ENCODE measurements around the gene KLF5.

KLF5 gene

DNA sequence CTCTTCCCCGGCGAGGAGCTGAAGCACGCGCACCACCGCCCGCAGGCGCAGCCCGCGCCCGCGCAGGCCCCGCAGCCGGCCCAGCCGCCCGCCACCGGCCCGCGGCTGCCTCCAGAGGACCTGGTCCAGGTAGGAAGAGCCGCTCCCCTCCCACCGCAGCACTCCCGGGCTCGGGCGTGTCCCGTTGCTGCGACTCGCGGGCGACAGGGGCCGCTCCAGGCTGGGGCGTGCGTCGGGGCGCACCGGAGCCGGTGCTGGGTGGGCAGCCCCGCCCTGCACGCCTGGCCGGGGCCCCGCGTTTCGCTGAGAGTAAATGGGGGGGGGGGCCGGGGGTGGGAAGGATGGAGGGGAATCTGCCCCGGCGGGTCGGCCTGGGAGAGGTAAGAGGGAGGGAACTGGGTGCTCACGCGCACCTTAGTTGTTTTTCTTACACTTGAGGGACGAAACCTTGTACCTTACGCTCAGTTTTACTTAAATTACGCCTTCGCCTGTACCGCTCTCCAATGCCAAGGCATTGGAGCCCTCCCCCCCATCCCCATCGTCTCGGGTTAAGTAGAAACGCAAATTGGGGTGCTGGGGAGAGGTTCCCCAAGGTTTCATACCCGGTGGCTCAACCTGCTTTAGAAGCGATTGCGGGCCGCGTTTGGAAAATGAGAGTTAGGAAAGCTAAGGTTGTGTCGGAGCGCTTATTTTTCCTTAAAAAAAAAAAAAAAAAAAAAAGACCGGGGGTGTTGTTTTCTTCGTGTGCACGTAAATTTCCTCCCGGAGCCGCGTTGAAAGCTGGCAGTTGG lies 850 bp downstream of the KLF5 start:
- no CpG with 5 or more reads among the region's 68 CpGs for WGBS (ENCODE audit: extremely low coverage, insufficient coverage, insufficient read length)
- peak overlapping the region; percentile 80 for H2BK120ac ChIP-seq (ENCODE audit: insufficient read depth, low read length, poor library complexity)
- DNase-seq: peak; percentile 42 to 64

DNA sequence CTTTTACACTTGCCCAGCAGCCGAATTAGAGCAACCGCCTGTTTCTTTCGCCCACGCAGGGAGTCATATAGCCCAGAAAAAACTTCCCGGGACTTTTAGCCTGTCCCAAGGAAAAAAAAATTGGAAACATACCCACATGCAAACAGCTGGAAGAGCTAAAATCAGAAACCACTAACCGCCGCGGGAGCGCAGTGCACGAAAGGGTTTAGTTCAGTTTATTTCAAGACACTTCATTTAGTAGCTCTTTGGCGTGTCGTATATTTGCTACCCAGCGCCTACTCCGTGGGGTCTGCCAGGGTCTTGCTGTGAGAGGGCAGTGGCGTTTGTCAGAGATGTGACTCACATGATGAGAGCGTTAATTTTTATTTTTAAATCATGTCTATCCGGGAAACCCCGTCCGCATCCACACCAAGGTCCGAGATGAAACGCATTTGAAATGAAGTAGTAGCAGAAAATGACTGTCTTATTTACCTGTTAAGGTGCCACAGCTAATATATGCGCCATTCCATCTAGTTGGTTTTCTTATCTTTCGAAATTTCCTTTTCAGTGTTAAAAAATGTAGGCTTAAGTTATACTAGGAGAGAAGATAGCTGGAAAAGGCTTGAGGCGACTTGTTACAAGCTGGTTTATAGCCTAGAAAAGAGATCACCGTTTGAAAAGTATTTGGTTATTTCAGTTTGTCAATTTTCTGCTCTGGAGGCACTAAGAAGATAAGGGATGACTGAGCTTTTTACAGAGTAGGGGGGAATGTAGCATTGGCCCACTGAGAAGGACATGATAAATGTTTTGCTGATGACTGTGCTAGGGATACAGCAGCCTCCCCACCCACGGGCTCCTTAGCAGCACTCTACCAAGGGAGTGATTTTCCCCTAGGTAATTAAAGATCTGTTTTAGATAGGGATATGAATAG lies 1.7 kb downstream of the KLF5 start:
- WGBS (ENCODE audit: extremely low coverage, insufficient coverage, insufficient read length): no CpG with 5 or more reads among the region's 26 CpGs
- H3K4me1 ChIP-seq (ENCODE audit: control insufficient read depth in 1 of 2, insufficient read depth in 2 of 2, low read length in 2 of 2): peaks cover 0 to 8% of the 10 kb centered on the region in 2 experiments
- H3K9ac ChIP-seq (ENCODE audit: low read length): peak overlapping the region; percentile 75
- H3K27ac ChIP-seq (ENCODE audit: low read depth, low read length): no peak overlapping the region
- no peaks in the 10 kb centered on the region for H3K27me3 ChIP-seq (ENCODE audit: insufficient read depth, low read length)
- peaks cover 10% of the 10 kb centered on the region for H3K79me1 ChIP-seq (ENCODE audit: low read length)
- peaks cover 7 to 10% of the 10 kb centered on the region in 2 experiments for H3K36me3 ChIP-seq (ENCODE audit: control insufficient read depth in 1 of 2, insufficient read depth in 2 of 2, low read length in 2 of 2)
- peaks cover 9% of the 10 kb centered on the region for H3K79me2 ChIP-seq (ENCODE audit: control insufficient read depth, insufficient read depth, low read length, poor library complexity)
- H3K4ac ChIP-seq (ENCODE audit: low read depth, low read length): peak overlapping the region; percentile 94
- H2AFZ ChIP-seq (ENCODE audit: insufficient read depth, low read length, poor library complexity): peak overlapping the region; percentile 68
- H2AK5ac ChIP-seq (ENCODE audit: low read length): no peak overlapping the region
- H4K91ac ChIP-seq (ENCODE audit: low read depth, low read length): peak overlapping the region; percentile 59
- H2BK5ac ChIP-seq (ENCODE audit: low read depth, low read length, poor library complexity): peak overlapping the region; percentile 64
- H3K4me2 ChIP-seq (ENCODE audit: low read length): peak overlapping the region; percentile 74
- peak overlapping the region; percentile 82 for H4K8ac ChIP-seq (ENCODE audit: low read depth, low read length)
- DNase-seq: peak; percentile 66 to 85
- peak overlapping the region; percentile 69 for H2BK120ac ChIP-seq (ENCODE audit: insufficient read depth, low read length, poor library complexity)
- H3K18ac ChIP-seq (ENCODE audit: low read length): peak overlapping the region; percentile 79
- no peak overlapping the region for H3K14ac ChIP-seq (ENCODE audit: low read length)
- peak overlapping the region; percentile 53 for H2BK12ac ChIP-seq (ENCODE audit: low read length)
- H3K9me3 ChIP-seq (ENCODE audit: insufficient read depth, low read depth, low read length): no peaks in the 10 kb centered on the region
- no peak overlapping the region for H3K23ac ChIP-seq (ENCODE audit: low read length)
- H4K12ac ChIP-seq (ENCODE audit: low read depth, low read length): peak overlapping the region; percentile 47
- H3K4me3 ChIP-seq (ENCODE audit: low read depth, low read length): peak overlapping the region; percentile 97

More for the DNA sequence above, 850 bp downstream of the KLF5 start:
- Histone ChIP-seq H2AK5ac (ENCODE audit: low read length) (no peak overlapping the region), H2BK5ac (ENCODE audit: low read depth, low read length, poor library complexity) (peak overlapping the region; percentile 45), H2BK12ac (ENCODE audit: low read length) (peak overlapping the region; percentile 53), H3K4me2 (ENCODE audit: low read length) (peak overlapping the region; percentile 74), H3K27me3 (ENCODE audit: insufficient read depth, low read length) (no peaks in the 10 kb centered on the region), H3K23ac (ENCODE audit: low read length) (no peak overlapping the region), H3K27ac (ENCODE audit: low read depth, low read length) (peak overlapping the region; percentile 54), H3K36me3 (ENCODE audit: control insufficient read depth in 1 of 2, insufficient read depth in 2 of 2, low read length in 2 of 2) (peaks cover 7 to 10% of the 10 kb centered on the region in 2 experiments), H3K79me2 (ENCODE audit: control insufficient read depth, insufficient read depth, low read length, poor library complexity) (peaks cover 9% of the 10 kb centered on the region), H4K91ac (ENCODE audit: low read depth, low read length) (peak overlapping the region; percentile 50), H3K79me1 (ENCODE audit: low read length) (peaks cover 10% of the 10 kb centered on the region), H4K8ac (ENCODE audit: low read depth, low read length) (peak overlapping the region; percentile 76), H2AFZ (ENCODE audit: insufficient read depth, low read length, poor library complexity) (peak overlapping the region; percentile 63), H3K9ac (ENCODE audit: low read length) (peak overlapping the region; percentile 94), H3K4ac (ENCODE audit: low read depth, low read length) (peak overlapping the region; percentile 76), H3K9me3 (ENCODE audit: insufficient read depth, low read depth, low read length) (no peaks in the 10 kb centered on the region), H4K12ac (ENCODE audit: low read depth, low read length) (peak overlapping the region; percentile 18), H3K4me1 (ENCODE audit: control insufficient read depth in 1 of 2, insufficient read depth in 2 of 2, low read length in 2 of 2) (peaks cover 0 to 8% of the 10 kb centered on the region in 2 experiments), H3K14ac (ENCODE audit: low read length) (peak overlapping the region; percentile 94), H3K4me3 (ENCODE audit: low read depth, low read length) (peak overlapping the region; percentile 97), H3K18ac (ENCODE audit: low read length) (peak overlapping the region; percentile 94)

DNA sequence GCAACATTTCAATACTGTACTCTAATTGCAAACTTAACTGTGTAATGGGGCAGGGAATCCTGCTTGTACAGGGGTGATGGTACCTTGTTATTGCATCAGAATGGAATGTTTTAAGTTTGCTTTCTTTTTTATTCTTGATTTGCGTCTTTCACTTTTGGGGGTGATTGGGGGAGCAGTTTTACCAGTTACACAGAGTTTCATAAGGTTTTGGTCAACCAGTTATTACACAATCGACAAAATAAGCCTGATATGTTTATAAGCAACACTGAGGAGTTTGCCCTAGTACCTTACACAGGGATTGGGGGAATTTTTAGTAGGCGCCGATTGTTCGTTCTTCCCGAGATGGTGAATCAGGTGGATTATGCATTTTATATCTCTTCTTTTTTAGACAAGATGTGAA lies 2.7 kb downstream of the KLF5 start:
- Histone ChIP-seq H3K23ac (ENCODE audit: low read length) (no peak overlapping the region), H4K91ac (ENCODE audit: low read depth, low read length) (no peak overlapping the region), H3K27me3 (ENCODE audit: insufficient read depth, low read length) (no peaks in the 10 kb centered on the region), H2AFZ (ENCODE audit: insufficient read depth, low read length, poor library complexity) (no peak overlapping the region), H3K27ac (ENCODE audit: low read depth, low read length) (no peak overlapping the region), H3K18ac (ENCODE audit: low read length) (no peak overlapping the region), H3K79me1 (ENCODE audit: low read length) (peaks cover 10% of the 10 kb centered on the region), H2BK12ac (ENCODE audit: low read length) (no peak overlapping the region), H3K9ac (ENCODE audit: low read length) (no peak overlapping the region), H3K36me3 (ENCODE audit: control insufficient read depth in 1 of 2, insufficient read depth in 2 of 2, low read length in 2 of 2) (peaks cover 7 to 10% of the 10 kb centered on the region in 2 experiments), H3K4ac (ENCODE audit: low read depth, low read length) (no peak overlapping the region), H3K9me3 (ENCODE audit: insufficient read depth, low read depth, low read length) (no peaks in the 10 kb centered on the region), H4K12ac (ENCODE audit: low read depth, low read length) (no peak overlapping the region), H2BK120ac (ENCODE audit: insufficient read depth, low read length, poor library complexity) (no peak overlapping the region), H3K79me2 (ENCODE audit: control insufficient read depth, insufficient read depth, low read length, poor library complexity) (peaks cover 9% of the 10 kb centered on the region), H3K4me2 (ENCODE audit: low read length) (peak overlapping the region; percentile 6), H3K14ac (ENCODE audit: low read length) (no peak overlapping the region), H2BK5ac (ENCODE audit: low read depth, low read length, poor library complexity) (no peak overlapping the region), H2AK5ac (ENCODE audit: low read length) (no peak overlapping the region), H3K4me1 (ENCODE audit: control insufficient read depth in 1 of 2, insufficient read depth in 2 of 2, low read length in 2 of 2) (peaks cover 0 to 10% of the 10 kb centered on the region in 2 experiments), H3K4me3 (ENCODE audit: low read depth, low read length) (no peak overlapping the region), H4K8ac (ENCODE audit: low read depth, low read length) (no peak overlapping the region)
- no CpG with 5 or more reads among the region's 6 CpGs for WGBS (ENCODE audit: extremely low coverage, insufficient coverage, insufficient read length)
- DNase-seq: peak in 1 of 2 donors; percentile 38

DNA sequence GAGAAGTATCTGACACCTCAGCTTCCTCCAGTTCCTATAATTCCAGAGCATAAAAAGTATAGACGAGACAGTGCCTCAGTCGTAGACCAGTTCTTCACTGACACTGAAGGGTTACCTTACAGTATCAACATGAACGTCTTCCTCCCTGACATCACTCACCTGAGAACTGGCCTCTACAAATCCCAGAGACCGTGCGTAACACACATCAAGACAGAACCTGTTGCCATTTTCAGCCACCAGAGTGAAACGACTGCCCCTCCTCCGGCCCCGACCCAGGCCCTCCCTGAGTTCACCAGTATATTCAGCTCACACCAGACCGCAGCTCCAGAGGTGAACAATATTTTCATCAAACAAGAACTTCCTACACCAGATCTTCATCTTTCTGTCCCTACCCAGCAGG lies 3.1 kb downstream of the KLF5 start:
- Histone ChIP-seq H2AFZ (ENCODE audit: insufficient read depth, low read length, poor library complexity) (no peak overlapping the region), H3K9ac (ENCODE audit: low read length) (no peak overlapping the region), H3K27me3 (ENCODE audit: insufficient read depth, low read length) (no peaks in the 10 kb centered on the region), H3K4me1 (ENCODE audit: control insufficient read depth in 1 of 2, insufficient read depth in 2 of 2, low read length in 2 of 2) (peaks cover 0 to 10% of the 10 kb centered on the region in 2 experiments), H3K18ac (ENCODE audit: low read length) (peak overlapping the region; percentile 48), H3K79me1 (ENCODE audit: low read length) (peaks cover 10% of the 10 kb centered on the region), H3K23ac (ENCODE audit: low read length) (no peak overlapping the region), H3K79me2 (ENCODE audit: control insufficient read depth, insufficient read depth, low read length, poor library complexity) (peaks cover 9% of the 10 kb centered on the region), H2BK12ac (ENCODE audit: low read length) (no peak overlapping the region), H3K36me3 (ENCODE audit: control insufficient read depth in 1 of 2, insufficient read depth in 2 of 2, low read length in 2 of 2) (peaks cover 7 to 10% of the 10 kb centered on the region in 2 experiments), H3K4me2 (ENCODE audit: low read length) (peak overlapping the region; percentile 6), H2BK5ac (ENCODE audit: low read depth, low read length, poor library complexity) (no peak overlapping the region), H3K9me3 (ENCODE audit: insufficient read depth, low read depth, low read length) (no peaks in the 10 kb centered on the region), H3K14ac (ENCODE audit: low read length) (no peak overlapping the region), H4K91ac (ENCODE audit: low read depth, low read length) (no peak overlapping the region), H3K4ac (ENCODE audit: low read depth, low read length) (no peak overlapping the region), H3K4me3 (ENCODE audit: low read depth, low read length) (no peak overlapping the region), H3K27ac (ENCODE audit: low read depth, low read length) (no peak overlapping the region), H4K8ac (ENCODE audit: low read depth, low read length) (no peak overlapping the region), H4K12ac (ENCODE audit: low read depth, low read length) (no peak overlapping the region), H2AK5ac (ENCODE audit: low read length) (no peak overlapping the region), H2BK120ac (ENCODE audit: insufficient read depth, low read length, poor library complexity) (no peak overlapping the region)
- DNase-seq: no peak
- WGBS (ENCODE audit: extremely low coverage, insufficient coverage, insufficient read length): no CpG with 5 or more reads among the region's 9 CpGs
